Urothelium cell line (cell line): ENCODE results near the gene NFYC.

Experiments used
- DNase-seq: peaks from one replicate; pipeline ENCODE4 v3.0.0; 2011; ENCODE audit warnings: low spot score, mixed read lengths
- FAIRE-seq: peaks from 2 replicates; lab custom pipeline; 2011; peaks lifted over from hg19 to GRCh38; lab: Jason Lieb, UNC

The NFYC gene

GRCh38 chr1:40734882-40735628 lies 43.6 kb downstream of the NFYC start:
- FAIRE-seq: peak; percentile 30

GRCh38 chr1:40736085-40736531 lies 44.6 kb downstream of the NFYC start:
- DNase-seq: peak; percentile 55
- FAIRE-seq: no peak

More at GRCh38 chr1:40734882-40735628, 43.6 kb downstream of the NFYC start:
- no peak for DNase-seq

- DNase-seq: no peak
- no peak for FAIRE-seq
Observed at GRCh38 chr1:40738831-40739230, 47.3 kb downstream of the NFYC start.

GRCh38 chr1:40739455-40740008 lies 48.0 kb downstream of the NFYC start:
- no peak for DNase-seq
- no peak for FAIRE-seq

- DNase-seq (no peak), FAIRE-seq (peak; percentile 67)
Observed at GRCh38 chr1:40740039-40740996, 48.8 kb downstream of the NFYC start.

GRCh38 chr1:40740997-40741736 lies 49.7 kb downstream of the NFYC start:
- FAIRE-seq (no peak), DNase-seq (no peak)

- DNase-seq (no peak), FAIRE-seq (no peak)
Observed at GRCh38 chr1:40742363-40743061, 51.0 kb downstream of the NFYC start.

- FAIRE-seq (no peak), DNase-seq (no peak)
Observed at GRCh38 chr1:40743452-40743851, 51.9 kb downstream of the NFYC start.

DNA sequence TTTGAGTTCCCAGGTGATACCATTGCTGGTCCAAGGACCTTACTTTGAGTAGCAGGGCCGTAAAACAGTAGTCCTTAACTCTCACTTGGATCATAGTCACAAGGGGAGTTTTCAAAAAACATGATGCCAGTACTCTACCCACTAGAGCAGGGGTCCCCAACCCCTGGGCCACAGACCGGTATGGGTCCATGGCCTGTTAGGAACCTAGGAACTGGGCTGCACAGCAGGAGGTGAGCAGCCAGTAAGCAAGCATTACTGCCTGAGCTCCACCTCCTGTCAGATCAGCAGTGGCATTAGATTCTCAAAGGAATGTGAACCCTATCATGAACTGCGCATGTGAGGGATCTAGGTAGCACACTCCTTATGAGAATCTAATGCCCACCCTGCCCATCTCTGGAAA lies 52.4 kb downstream of the NFYC start:
- no peak for FAIRE-seq
- no peak for DNase-seq

GRCh38 chr1:40745176-40745575 lies 53.7 kb downstream of the NFYC start:
- no peak for FAIRE-seq
- no peak for DNase-seq

- DNase-seq: no peak
- no peak for FAIRE-seq
Observed at GRCh38 chr1:40746344-40747090, 55.0 kb downstream of the NFYC start.

GRCh38 chr1:40748841-40749718 lies 57.6 kb downstream of the NFYC start:
- DNase-seq: no peak
- FAIRE-seq: no peak

- FAIRE-seq (peak; percentile 5), DNase-seq (no peak)
Observed at GRCh38 chr1:40749817-40750216, 58.3 kb downstream of the NFYC start.

GRCh38 chr1:40750451-40750908 lies 59.0 kb downstream of the NFYC start:
- FAIRE-seq: no peak

DNA sequence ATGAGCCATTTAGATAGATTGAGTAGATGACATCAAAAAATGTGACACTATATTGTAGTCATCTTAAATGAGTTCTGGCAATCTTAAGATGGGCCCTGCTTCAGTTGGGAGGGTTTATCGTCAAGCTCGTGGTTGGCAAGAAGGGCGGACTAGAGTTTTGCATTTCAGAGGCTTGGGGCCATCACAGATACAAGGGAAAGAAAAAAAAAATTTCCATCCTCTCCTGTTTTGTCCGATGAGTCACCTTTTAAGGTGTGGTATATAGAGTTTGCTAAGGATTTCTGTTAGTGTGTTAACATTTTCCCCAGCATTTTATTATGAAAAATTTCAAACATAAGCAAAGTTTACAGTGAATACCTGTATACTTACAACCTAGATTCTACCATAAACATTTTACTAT lies 60.3 kb downstream of the NFYC start:
- DNase-seq (no peak), FAIRE-seq (no peak)

More at GRCh38 chr1:40750451-40750908, 59.0 kb downstream of the NFYC start:
- DNase-seq: no peak

DNA sequence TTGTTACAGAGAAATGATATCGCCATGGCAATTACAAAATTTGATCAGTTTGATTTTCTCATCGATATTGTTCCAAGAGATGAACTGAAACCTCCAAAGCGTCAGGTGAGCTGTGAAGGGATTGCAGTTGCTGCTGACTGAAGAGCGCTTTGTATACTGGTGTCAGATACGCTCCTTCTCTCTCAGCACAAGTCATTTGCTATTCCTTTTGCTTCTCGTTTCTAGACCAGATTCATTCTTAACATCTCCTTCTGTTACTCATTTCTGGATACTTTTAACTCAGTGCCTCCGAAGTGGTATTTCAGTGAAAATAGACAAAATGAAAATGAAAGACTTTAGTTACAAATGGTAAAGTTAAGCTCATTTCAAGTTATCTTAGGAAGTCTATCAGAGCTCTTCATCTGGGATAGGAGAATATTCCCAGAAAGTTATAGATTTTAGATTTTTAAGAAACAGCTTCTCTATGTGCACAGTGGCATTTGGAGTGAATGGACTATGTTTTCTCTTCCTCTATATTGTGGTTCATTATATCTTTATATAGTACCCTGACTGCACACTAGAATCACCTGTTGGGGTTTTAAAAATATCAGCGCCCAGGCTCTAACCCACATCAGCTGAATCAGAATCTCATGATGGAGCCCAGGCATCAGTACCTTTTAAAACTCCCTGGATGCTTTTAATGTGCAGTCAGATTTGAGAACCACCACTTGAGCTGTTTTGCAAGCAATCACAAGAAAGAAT lies 61.8 kb downstream of the NFYC start:
- no peak for DNase-seq
- no peak for FAIRE-seq

- no peak for DNase-seq
- no peak for FAIRE-seq
Observed at GRCh38 chr1:40754201-40754600, 62.7 kb downstream of the NFYC start.

DNA sequence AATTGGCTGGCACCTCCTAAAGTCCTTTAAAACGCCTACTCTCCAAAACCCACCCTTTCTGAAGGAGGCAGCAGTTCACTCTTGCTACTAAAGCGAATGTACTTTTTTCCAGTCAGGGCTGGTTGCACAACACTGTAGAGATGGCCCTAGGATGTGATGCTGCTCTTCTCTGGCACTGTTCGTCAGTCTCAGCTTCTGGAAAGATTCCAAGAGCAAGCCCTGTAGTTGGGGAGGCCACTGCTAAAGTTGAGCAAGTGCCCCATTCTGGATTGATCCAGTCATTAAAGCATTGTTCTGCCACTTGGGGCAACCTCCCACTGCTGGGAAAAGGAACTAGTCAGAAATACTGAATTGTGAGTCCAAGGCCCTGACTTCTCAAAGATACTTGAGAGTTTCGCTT lies 63.6 kb downstream of the NFYC start:
- no peak for FAIRE-seq
- DNase-seq: no peak
